ENCODE data around the gene UBE2F.

GRCh38 chr2:238069877-238070276, 103.1 kb downstream of the UBE2F start:
- TF ChIP-seq CTCF (conservative IDR thresholded peaks at IDR 0.05 in 1 of 2, IDR thresholded peaks at IDR 0.05 in 1 of 2; ENCODE audit: low read depth in 1 of 2, low read length in 2 of 2), result no peak
- TF ChIP-seq EZH2 (IDR thresholded peaks at IDR 0.05; ENCODE audit: low read length, missing control alignments), result no peak

Measured in fibroblast of lung (primary cell).